Suprapubic skin (tissue), 4 donors: ENCODE data around the gene ADAMTS15. TPM values are rescaled to one million over a fixed set of nuclear protein-coding genes. Genes with fewer than 3 reads are reported as not detected.

Experiments
- DNase-seq, 2 donors: peaks; one replicate each; pipeline ENCODE4 v3.0.0-alpha.2; 2019; ENCODE audit warnings: low spot score in 2 of 2
- H3K27ac ChIP-seq: fragments of 200-600 bp; sonication (generic); one replicate; pipeline ENCODE4 v1.5.1; 2019
- H3K27me3 ChIP-seq: fragments of 200-600 bp; sonication (generic); one replicate; pipeline ENCODE4 v1.5.1; 2019
- H3K36me3 ChIP-seq: fragments of 200-600 bp; sonication (generic); one replicate; pipeline ENCODE4 v1.5.1; 2019
- H3K4me1 ChIP-seq: fragments of 200-600 bp; sonication (generic); one replicate; pipeline ENCODE4 v1.5.1; 2019
- H3K4me3 ChIP-seq: fragments of 200-600 bp; sonication (generic); one replicate; pipeline ENCODE4 v1.5.1; 2019; ENCODE audit warnings: mild to moderate bottlenecking
- H3K9me3 ChIP-seq: fragments of 200-600 bp; sonication (generic); one replicate; pipeline ENCODE4 v1.5.1; 2019
- EP300 ChIP-seq: sonication (generic); formaldehyde crosslinking; IDR thresholded peaks from one replicate; pipeline ENCODE4 v1.6.1; 2017; ENCODE audit warnings: antibody characterized with exemption
- POLR2A ChIP-seq, 2 donors: fragments of 450-650 bp; IDR thresholded peaks; one replicate each; pipeline ENCODE4 v1.6.1; 2017; ENCODE audit warnings: antibody characterized with exemption in 2 of 2, mild to moderate bottlenecking in 2 of 2, moderate library complexity in 2 of 2
- POLR2AphosphoS5 ChIP-seq, 3 donors: sonication (generic); formaldehyde crosslinking; IDR thresholded peaks; one replicate each; pipeline ENCODE4 v1.6.1; 2017; ENCODE audit warnings: antibody characterized with exemption in 3 of 3
- WGBS: methylation state at CpG from one replicate; pipeline ENCODE4 v1.1.5; 2018; 5-methylcytosine and 5-hydroxymethylcytosine counted together
- total RNA-seq, 4 donors: library from RNA; depleted of rRNA; stranded (reverse); fragments of >200 nt; gene quantifications; one replicate each; pipeline ENCODE4 v1.1.0, GENCODE V29; 2016
- TF ChIP-seq, protein P1 (sequence below), 2 donors: fragments of 200-600 bp in 1 of 2; fragments of 450-650 bp in 1 of 2; sonication (generic) in 1 of 2; IDR thresholded peaks; one replicate each; pipeline ENCODE4 v1.5.1; 2016 to 2019; ENCODE audit warnings: antibody characterized with exemption in 2 of 2, mild to moderate bottlenecking in 1 of 2, moderate library complexity in 1 of 2

Gene ADAMTS15
- total RNA-seq, 4 donors from 2014 or later: 3.8 to 7.2 (median 5.7) TPM

DNA sequence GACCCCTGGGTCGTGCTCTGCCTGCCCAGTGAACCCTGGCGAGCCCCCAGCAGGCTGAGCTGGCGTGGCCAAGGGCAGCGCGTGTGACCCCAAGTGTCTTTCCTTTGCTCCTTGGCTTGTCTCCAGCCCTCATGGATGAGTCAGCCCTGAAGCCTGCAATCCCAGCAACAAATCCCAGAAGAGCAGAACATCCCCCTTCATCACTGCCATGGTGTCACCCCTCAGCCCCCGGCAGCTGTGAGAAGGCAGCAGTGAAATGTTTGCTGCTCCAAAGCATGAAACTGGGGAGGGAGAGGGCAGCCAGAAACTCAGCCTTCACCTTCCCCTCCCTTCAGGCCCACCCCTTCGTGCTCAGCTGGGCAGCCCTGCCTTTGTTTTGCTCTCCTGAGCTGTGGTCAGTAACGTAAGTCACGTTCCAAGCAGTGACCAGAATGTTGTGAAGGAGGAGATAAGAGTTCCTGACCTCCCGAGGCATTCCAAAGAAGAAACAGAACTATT lies 29.8 kb downstream of the ADAMTS15 start:
- peak in 1 of 2 donors; percentile 87 for DNase-seq
- no peaks in the 10 kb centered on the region for H3K27me3 ChIP-seq
- H3K27ac ChIP-seq: peak overlapping the region; percentile 51
- no peaks in the 10 kb centered on the region for H3K9me3 ChIP-seq
- 46% methylated on average over 4 of the region's 10 CpGs for WGBS
- H3K4me1 ChIP-seq: peaks cover 14% of the 10 kb centered on the region
- H3K36me3 ChIP-seq: peaks cover 8% of the 10 kb centered on the region
- H3K4me3 ChIP-seq: no peak overlapping the region
- peak in 1 of 3 donors; percentile 52 for TF ChIP-seq POLR2AphosphoS5 (IDR thresholded peaks at IDR 0.05)
- no peak for TF ChIP-seq POLR2A (IDR thresholded peaks at IDR 0.05)

DNA sequence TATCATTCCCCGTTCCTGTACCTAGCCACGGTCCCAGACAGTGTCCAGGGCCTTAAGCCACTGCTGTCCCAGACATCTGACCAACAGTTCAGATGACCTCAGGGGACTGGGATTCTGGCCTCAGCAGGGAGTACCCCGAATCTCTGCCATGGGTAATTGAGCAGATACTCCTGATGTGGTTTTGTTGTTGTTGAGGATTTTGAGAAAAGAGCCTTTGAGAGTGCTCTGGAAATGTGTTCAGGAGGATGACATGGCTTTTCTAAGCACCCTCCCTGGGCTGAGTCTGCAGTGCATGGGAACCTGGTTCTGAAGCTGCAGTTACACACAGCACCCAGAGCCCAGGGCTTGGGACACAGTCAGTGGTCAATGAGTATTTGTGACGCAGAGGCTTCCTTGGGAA lies 30.4 kb downstream of the ADAMTS15 start:
- Histone ChIP-seq H3K27ac (peak overlapping the region; percentile 51), H3K9me3 (no peaks in the 10 kb centered on the region), H3K4me1 (peaks cover 14% of the 10 kb centered on the region), H3K27me3 (no peaks in the 10 kb centered on the region), H3K4me3 (no peak overlapping the region), H3K36me3 (peaks cover 2% of the 10 kb centered on the region)
- WGBS: 88% methylated on average over 4 of the region's 4 CpGs
- DNase-seq: no peak
- TF ChIP-seq POLR2A (IDR thresholded peaks at IDR 0.05) (no peak), POLR2AphosphoS5 (IDR thresholded peaks at IDR 0.05) (no peak), EP300 (no peak)
- TF ChIP-seq, protein P1, sequence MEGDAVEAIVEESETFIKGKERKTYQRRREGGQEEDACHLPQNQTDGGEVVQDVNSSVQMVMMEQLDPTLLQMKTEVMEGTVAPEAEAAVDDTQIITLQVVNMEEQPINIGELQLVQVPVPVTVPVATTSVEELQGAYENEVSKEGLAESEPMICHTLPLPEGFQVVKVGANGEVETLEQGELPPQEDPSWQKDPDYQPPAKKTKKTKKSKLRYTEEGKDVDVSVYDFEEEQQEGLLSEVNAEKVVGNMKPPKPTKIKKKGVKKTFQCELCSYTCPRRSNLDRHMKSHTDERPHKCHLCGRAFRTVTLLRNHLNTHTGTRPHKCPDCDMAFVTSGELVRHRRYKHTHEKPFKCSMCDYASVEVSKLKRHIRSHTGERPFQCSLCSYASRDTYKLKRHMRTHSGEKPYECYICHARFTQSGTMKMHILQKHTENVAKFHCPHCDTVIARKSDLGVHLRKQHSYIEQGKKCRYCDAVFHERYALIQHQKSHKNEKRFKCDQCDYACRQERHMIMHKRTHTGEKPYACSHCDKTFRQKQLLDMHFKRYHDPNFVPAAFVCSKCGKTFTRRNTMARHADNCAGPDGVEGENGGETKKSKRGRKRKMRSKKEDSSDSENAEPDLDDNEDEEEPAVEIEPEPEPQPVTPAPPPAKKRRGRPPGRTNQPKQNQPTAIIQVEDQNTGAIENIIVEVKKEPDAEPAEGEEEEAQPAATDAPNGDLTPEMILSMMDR (IDR thresholded peaks at IDR 0.05): no peak

DNA sequence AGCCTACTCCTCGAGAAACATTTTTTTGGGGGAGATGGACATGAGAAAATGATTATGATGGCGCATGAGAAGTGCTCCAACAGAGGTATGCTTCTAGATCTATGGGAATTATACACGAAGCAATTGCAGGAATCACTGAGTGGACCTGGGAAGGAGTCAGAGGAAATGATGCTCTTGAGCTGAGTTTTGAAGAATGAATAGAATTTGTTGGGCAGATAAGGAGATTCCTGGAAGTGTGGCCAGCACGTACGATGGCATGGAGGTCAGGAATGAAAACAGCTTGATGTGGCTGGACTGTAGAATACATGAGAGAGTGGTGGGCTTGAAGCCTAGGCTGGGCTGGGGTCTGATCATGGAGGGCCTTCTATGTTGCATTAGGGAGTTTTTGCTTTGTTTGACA lies 31.7 kb downstream of the ADAMTS15 start:
- no peaks in the 10 kb centered on the region for H3K36me3 ChIP-seq
- 88% methylated on average over 5 of the region's 5 CpGs for WGBS
- TF ChIP-seq, protein P1 (IDR thresholded peaks at IDR 0.05): no peak
- no peak for TF ChIP-seq EP300
- TF ChIP-seq POLR2AphosphoS5 (IDR thresholded peaks at IDR 0.05): no peak
- TF ChIP-seq POLR2A (IDR thresholded peaks at IDR 0.05): no peak
- H3K27me3 ChIP-seq: no peaks in the 10 kb centered on the region
- H3K4me3 ChIP-seq: no peak overlapping the region
- H3K27ac ChIP-seq: no peak overlapping the region
- no peaks in the 10 kb centered on the region for H3K9me3 ChIP-seq
- H3K4me1 ChIP-seq: peaks cover 14% of the 10 kb centered on the region
- no peak for DNase-seq

DNA sequence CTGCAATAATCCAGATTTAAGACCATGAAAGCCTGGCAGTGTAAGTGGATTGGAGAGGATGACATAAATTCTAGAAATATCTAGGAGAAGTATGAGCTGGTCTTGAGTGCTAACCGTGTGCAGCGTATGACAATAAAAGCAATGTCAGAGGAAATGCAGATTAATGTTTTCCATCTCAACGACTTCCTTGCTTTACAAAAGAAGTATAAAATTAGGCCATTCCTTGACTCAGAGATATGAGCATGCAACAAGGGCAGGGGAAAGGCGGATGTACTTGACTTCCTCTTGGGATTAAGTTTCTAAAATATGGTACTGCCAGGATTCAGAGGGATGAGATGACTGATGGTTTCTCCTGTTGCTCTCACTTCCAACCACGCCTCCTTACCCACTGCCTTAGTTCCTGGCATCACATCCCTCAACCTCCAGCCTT lies 32.3 kb downstream of the ADAMTS15 start:
- H3K4me3 ChIP-seq: no peak overlapping the region
- no peaks in the 10 kb centered on the region for H3K27me3 ChIP-seq
- no peak overlapping the region for H3K27ac ChIP-seq
- DNase-seq: no peak
- TF ChIP-seq POLR2A (IDR thresholded peaks at IDR 0.05) (no peak), EP300 (no peak), POLR2AphosphoS5 (IDR thresholded peaks at IDR 0.05) (no peak)
- TF ChIP-seq, protein P1 (IDR thresholded peaks at IDR 0.05): no peak
- 57% methylated on average over 5 of the region's 5 CpGs for WGBS
- H3K4me1 ChIP-seq: peaks cover 14% of the 10 kb centered on the region
- H3K36me3 ChIP-seq: no peaks in the 10 kb centered on the region
- no peaks in the 10 kb centered on the region for H3K9me3 ChIP-seq

DNA sequence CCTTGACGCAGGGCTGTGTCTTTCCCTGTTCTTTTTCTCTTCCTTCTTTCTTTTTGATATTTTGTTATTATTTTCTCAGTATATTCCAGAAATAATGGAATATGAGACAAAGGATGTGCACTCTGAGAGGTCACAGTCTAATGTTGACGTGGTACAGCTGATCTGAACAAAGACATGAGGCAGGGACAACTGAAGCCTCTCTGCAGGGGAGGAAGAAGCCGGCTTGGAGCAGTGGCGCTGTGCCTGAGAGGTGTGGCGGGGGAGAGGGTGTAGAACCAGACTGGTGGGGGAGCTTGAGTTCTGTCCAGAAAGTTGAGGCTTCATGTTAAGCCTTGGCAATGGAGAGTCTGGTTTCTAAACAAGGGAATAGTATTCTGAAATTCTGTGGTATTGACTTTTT lies 34.7 kb downstream of the ADAMTS15 start:
- whole genome bisulfite sequencing: 86% methylated on average over 5 of the region's 5 CpGs
- H3K36me3 ChIP-seq: no peaks in the 10 kb centered on the region
- no peaks in the 10 kb centered on the region for H3K9me3 ChIP-seq
- H3K4me3 ChIP-seq: no peak overlapping the region
- TF ChIP-seq, protein P1 (IDR thresholded peaks at IDR 0.05): no peak
- no peak for TF ChIP-seq POLR2AphosphoS5 (IDR thresholded peaks at IDR 0.05)
- no peak for TF ChIP-seq EP300
- TF ChIP-seq POLR2A (IDR thresholded peaks at IDR 0.05): no peak
- DNase-seq: no peak
- no peaks in the 10 kb centered on the region for H3K27me3 ChIP-seq
- H3K4me1 ChIP-seq: peaks cover 4% of the 10 kb centered on the region
- no peak overlapping the region for H3K27ac ChIP-seq

DNA sequence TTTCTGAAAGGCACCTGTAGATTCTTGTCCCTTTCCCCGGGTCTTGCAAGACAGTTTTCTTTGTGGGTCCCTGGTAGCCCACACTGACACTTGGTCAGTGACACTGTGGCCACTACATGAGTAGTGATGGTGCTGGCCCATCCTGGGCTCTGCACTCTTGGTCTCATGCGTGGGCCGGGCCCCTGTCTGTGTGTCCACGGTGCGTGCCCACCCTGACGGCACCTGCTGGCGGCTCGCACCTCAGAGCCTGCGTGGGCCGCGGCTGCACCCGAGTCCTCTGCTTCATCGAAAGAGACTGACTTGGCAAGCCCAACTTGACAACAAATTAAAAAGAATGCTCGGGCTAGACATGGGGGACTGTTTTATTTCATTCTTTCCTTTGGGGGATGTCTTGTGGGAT lies 37.5 kb downstream of the ADAMTS15 start:
- Histone ChIP-seq H3K27ac (no peak overlapping the region), H3K9me3 (no peaks in the 10 kb centered on the region), H3K36me3 (no peaks in the 10 kb centered on the region), H3K4me3 (no peak overlapping the region), H3K4me1 (no peaks in the 10 kb centered on the region), H3K27me3 (no peaks in the 10 kb centered on the region)
- WGBS: 97% methylated on average over 14 of the region's 14 CpGs
- DNase-seq: no peak
- TF ChIP-seq POLR2AphosphoS5 (IDR thresholded peaks at IDR 0.05): no peak
- TF ChIP-seq, protein P1 (IDR thresholded peaks at IDR 0.05): no peak
- TF ChIP-seq EP300: no peak
- TF ChIP-seq POLR2A (IDR thresholded peaks at IDR 0.05): no peak
